ENCODE results near the gene PLCH1. TPM values are rescaled to one million over a fixed set of nuclear protein-coding genes. Genes with fewer than 3 reads are reported as not detected.

The PLCH1 gene
- total RNA-seq, 4 donors from 2014 or later = 0.29 to 12.0 (median 0.58) TPM

DNA sequence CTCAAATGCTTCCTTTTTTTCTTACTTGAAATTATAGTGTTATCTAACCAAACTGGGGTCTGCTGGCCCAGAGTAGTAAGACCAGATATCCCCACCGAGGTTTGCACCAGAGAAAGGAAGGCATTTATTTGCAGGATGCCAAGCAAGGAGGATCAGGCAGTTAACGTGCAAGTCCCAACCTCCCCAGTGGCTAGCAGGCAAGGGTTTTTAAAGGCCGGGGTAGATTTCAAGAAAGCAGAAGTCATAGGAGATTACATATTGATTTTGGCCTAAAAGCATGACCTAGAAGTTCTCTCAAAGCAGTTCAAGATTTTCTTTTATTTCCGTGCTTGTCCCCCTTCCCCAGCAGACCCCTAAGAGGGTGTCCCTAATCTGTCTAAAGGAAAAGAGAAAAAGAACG lies 418.6 kb downstream of the PLCH1 start:
- no peak for TF ChIP-seq CTCF (IDR thresholded peaks at IDR 0.05)
- TF ChIP-seq POLR2A (IDR thresholded peaks at IDR 0.05) = no peak
- intact Hi-C loops (cut with DNase I; ENCODE audit: low total_unique reads) = no loop called here
- no peak for DNase-seq
- no peaks in the 10 kb centered on the region for H3K9me3 ChIP-seq
- no peaks in the 10 kb centered on the region for H3K27me3 ChIP-seq
- no peak overlapping the region for H3K4me3 ChIP-seq
- no peak overlapping the region for H3K27ac ChIP-seq
- no peaks in the 10 kb centered on the region for H3K4me1 ChIP-seq
- no peaks in the 10 kb centered on the region for H3K36me3 ChIP-seq

Small RNA genes within 50 kb of the gene (small RNA-seq; reads per million reads assigned to genes)
- not detected for gene AC108729.3
- gene RN7SL715P = not detected

Other genes starting within 250 kb of the PLCH1 start
- 1 to 10 TPM in 3 of 4 donors, under 1 TPM in 1; 0.88 to 9.0 (median 2.7) TPM for gene C3orf33, start 61.2 kb upstream of the PLCH1 start, total RNA-seq
- 10 to 100 TPM; 33.3 to 44.6 (median 37.0) TPM for gene SLC33A1, start 109.4 kb upstream of the PLCH1 start, total RNA-seq
- 10 to 100 TPM; 10.5 to 71.7 (median 51.3) TPM for gene GMPS, start 125.6 kb upstream of the PLCH1 start, total RNA-seq

Data from uterus (tissue), 4 donors.